HepG2 (cell line): Measurements from ENCODE around the gene LRRC15.

ENCODE experiments used
- EZH2 ChIP-seq: conservative IDR thresholded peaks from 2 replicates; pipeline ENCODE4 v1.6.1; 2012; ENCODE audit warnings: mild to moderate bottlenecking, low read depth, low read length, moderate library complexity
- GABPB1 ChIP-seq: IDR thresholded peaks from 2 replicates; pipeline ENCODE4 v1.6.1; 2016; ENCODE audit warnings: mild to moderate bottlenecking, missing genetic modification reagents, moderate library complexity, missing compliant biosample characterization
- POLR2A ChIP-seq, 2 experiments: IDR thresholded peaks; 2 replicates each; pipeline ENCODE4 v1.6.1; 2011; ENCODE audit warnings: low read depth in 2 of 2, low read length in 2 of 2, mild to moderate bottlenecking in 1 of 2, moderate library complexity in 1 of 2; ENCODE audit not compliant: insufficient read depth in 1 of 2
- POLR2AphosphoS5 ChIP-seq: IDR thresholded peaks from 2 replicates; pipeline ENCODE4 v1.6.1; 2012; ENCODE audit warnings: low read depth, low read length
- TBP ChIP-seq: sonication (generic); formaldehyde crosslinking; IDR thresholded peaks from 2 replicates; pipeline ENCODE4 v1.5.0; 2020; ENCODE audit warnings: missing genetic modification reagents
- U2AF2 ChIP-seq: fragments of 200-400 bp; formaldehyde crosslinking; IDR thresholded peaks from 2 replicates; pipeline ENCODE4 v1.6.1; 2017; ENCODE audit warnings: low read depth, mild to moderate bottlenecking, low read length
- ZNF253 ChIP-seq: sonication (generic); formaldehyde crosslinking; IDR thresholded peaks from 2 replicates; pipeline ENCODE4 v1.8.0; 2022; ENCODE audit warnings: mild to moderate bottlenecking, missing genetic modification reagents, borderline replicate concordance
- ZNF382 ChIP-seq: sonication (generic); formaldehyde crosslinking; IDR thresholded peaks from 2 replicates; pipeline ENCODE4 v1.5.0; 2020; ENCODE audit warnings: missing genetic modification reagents, mild to moderate bottlenecking, borderline replicate concordance
- TF ChIP-seq, protein P1 (sequence below): sonication (generic); formaldehyde crosslinking; IDR thresholded peaks from 2 replicates; pipeline ENCODE4 v1.5.0; 2020; ENCODE audit warnings: missing genetic modification reagents
- TF ChIP-seq, protein P2 (sequence below): sonication (generic); formaldehyde crosslinking; IDR thresholded peaks from 2 replicates; pipeline ENCODE4 v1.5.0; 2020; ENCODE audit warnings: mild to moderate bottlenecking, missing genetic modification reagents, moderate library complexity
- TF ChIP-seq, protein P3 (sequence below): sonication (generic); formaldehyde crosslinking; IDR thresholded peaks from 2 replicates; pipeline ENCODE4 v1.5.1; 2020; ENCODE audit warnings: missing genetic modification reagents, mild to moderate bottlenecking, borderline replicate concordance
- TF ChIP-seq, protein P4 (sequence below): sonication (generic); formaldehyde crosslinking; IDR thresholded peaks from 2 replicates; pipeline ENCODE4 v1.8.1; 2023; ENCODE audit warnings: missing genetic modification reagents, inconsistent platforms, borderline replicate concordance
- TF ChIP-seq, protein P5 (sequence below), 2 experiments: IDR thresholded peaks; 2 replicates each; pipeline ENCODE4 v1.6.1; 2011 to 2012; ENCODE audit warnings: low read length in 2 of 2, borderline replicate concordance in 1 of 2, low read depth in 1 of 2, mild to moderate bottlenecking in 1 of 2, moderate library complexity in 1 of 2
- TF ChIP-seq, protein P6 (sequence below): sonication (generic); formaldehyde crosslinking; IDR thresholded peaks from 2 replicates; pipeline ENCODE4 v1.5.0; 2020; ENCODE audit warnings: mild to moderate bottlenecking, missing genetic modification reagents

DNA sequence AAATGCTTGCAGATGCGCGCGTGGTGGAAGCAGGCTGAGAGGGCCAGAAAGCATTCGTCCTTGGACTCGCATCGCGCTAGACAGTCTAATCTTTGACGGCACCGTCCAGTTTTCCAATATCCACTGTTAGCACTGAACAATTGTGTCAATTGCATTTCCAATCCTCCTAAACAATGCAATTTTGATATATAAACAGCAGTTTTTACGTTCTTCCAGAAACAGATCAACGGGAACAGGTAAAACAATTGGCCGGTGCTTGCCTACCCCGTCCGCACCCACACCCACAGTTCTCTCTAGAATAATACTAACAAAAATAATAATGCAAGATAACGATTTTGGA lies 35.6 kb downstream of the LRRC15 start:
- TF ChIP-seq, protein P1, sequence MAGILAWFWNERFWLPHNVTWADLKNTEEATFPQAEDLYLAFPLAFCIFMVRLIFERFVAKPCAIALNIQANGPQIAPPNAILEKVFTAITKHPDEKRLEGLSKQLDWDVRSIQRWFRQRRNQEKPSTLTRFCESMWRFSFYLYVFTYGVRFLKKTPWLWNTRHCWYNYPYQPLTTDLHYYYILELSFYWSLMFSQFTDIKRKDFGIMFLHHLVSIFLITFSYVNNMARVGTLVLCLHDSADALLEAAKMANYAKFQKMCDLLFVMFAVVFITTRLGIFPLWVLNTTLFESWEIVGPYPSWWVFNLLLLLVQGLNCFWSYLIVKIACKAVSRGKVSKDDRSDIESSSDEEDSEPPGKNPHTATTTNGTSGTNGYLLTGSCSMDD = no peak
- TF ChIP-seq, protein P2, sequence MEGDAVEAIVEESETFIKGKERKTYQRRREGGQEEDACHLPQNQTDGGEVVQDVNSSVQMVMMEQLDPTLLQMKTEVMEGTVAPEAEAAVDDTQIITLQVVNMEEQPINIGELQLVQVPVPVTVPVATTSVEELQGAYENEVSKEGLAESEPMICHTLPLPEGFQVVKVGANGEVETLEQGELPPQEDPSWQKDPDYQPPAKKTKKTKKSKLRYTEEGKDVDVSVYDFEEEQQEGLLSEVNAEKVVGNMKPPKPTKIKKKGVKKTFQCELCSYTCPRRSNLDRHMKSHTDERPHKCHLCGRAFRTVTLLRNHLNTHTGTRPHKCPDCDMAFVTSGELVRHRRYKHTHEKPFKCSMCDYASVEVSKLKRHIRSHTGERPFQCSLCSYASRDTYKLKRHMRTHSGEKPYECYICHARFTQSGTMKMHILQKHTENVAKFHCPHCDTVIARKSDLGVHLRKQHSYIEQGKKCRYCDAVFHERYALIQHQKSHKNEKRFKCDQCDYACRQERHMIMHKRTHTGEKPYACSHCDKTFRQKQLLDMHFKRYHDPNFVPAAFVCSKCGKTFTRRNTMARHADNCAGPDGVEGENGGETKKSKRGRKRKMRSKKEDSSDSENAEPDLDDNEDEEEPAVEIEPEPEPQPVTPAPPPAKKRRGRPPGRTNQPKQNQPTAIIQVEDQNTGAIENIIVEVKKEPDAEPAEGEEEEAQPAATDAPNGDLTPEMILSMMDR (CRISPR knock-in tag) = no peak
- no peak for TF ChIP-seq POLR2A (IDR thresholded peaks at IDR 0.05; ENCODE audit: insufficient read depth in 1 of 2, low read depth in 2 of 2, low read length in 2 of 2)
- no peak for TF ChIP-seq POLR2AphosphoS5
- TF ChIP-seq, protein P3, sequence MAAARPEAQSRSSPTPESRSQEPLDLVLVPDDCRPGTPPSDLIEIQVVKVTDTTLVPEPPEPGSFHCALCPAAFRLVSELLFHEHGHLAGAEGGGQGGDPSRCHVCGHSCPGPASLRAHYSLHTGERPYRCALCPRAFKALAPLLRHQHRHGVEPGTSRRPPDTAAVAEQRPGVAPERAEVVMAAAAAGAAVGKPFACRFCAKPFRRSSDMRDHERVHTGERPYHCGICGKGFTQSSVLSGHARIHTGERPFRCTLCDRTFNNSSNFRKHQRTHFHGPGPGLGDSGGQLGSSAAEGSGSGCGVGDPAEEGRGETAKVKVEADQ (CRISPR knock-in tag) = no peak
- no peak for TF ChIP-seq ZNF253 (CRISPR knock-in tag)
- no peak for TF ChIP-seq EZH2
- TF ChIP-seq TBP (CRISPR knock-in tag) = no peak
- TF ChIP-seq, protein P4, sequence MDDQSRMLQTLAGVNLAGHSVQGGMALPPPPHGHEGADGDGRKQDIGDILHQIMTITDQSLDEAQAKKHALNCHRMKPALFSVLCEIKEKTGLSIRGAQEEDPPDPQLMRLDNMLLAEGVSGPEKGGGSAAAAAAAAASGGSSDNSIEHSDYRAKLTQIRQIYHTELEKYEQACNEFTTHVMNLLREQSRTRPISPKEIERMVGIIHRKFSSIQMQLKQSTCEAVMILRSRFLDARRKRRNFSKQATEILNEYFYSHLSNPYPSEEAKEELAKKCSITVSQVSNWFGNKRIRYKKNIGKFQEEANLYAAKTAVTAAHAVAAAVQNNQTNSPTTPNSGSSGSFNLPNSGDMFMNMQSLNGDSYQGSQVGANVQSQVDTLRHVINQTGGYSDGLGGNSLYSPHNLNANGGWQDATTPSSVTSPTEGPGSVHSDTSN = no peak
- TF ChIP-seq, protein P5, sequence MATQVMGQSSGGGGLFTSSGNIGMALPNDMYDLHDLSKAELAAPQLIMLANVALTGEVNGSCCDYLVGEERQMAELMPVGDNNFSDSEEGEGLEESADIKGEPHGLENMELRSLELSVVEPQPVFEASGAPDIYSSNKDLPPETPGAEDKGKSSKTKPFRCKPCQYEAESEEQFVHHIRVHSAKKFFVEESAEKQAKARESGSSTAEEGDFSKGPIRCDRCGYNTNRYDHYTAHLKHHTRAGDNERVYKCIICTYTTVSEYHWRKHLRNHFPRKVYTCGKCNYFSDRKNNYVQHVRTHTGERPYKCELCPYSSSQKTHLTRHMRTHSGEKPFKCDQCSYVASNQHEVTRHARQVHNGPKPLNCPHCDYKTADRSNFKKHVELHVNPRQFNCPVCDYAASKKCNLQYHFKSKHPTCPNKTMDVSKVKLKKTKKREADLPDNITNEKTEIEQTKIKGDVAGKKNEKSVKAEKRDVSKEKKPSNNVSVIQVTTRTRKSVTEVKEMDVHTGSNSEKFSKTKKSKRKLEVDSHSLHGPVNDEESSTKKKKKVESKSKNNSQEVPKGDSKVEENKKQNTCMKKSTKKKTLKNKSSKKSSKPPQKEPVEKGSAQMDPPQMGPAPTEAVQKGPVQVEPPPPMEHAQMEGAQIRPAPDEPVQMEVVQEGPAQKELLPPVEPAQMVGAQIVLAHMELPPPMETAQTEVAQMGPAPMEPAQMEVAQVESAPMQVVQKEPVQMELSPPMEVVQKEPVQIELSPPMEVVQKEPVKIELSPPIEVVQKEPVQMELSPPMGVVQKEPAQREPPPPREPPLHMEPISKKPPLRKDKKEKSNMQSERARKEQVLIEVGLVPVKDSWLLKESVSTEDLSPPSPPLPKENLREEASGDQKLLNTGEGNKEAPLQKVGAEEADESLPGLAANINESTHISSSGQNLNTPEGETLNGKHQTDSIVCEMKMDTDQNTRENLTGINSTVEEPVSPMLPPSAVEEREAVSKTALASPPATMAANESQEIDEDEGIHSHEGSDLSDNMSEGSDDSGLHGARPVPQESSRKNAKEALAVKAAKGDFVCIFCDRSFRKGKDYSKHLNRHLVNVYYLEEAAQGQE (IDR thresholded peaks at IDR 0.05; ENCODE audit: borderline replicate concordance in 1 of 2, low read depth in 1 of 2, low read length in 2 of 2) = no peak
- TF ChIP-seq, protein P6, sequence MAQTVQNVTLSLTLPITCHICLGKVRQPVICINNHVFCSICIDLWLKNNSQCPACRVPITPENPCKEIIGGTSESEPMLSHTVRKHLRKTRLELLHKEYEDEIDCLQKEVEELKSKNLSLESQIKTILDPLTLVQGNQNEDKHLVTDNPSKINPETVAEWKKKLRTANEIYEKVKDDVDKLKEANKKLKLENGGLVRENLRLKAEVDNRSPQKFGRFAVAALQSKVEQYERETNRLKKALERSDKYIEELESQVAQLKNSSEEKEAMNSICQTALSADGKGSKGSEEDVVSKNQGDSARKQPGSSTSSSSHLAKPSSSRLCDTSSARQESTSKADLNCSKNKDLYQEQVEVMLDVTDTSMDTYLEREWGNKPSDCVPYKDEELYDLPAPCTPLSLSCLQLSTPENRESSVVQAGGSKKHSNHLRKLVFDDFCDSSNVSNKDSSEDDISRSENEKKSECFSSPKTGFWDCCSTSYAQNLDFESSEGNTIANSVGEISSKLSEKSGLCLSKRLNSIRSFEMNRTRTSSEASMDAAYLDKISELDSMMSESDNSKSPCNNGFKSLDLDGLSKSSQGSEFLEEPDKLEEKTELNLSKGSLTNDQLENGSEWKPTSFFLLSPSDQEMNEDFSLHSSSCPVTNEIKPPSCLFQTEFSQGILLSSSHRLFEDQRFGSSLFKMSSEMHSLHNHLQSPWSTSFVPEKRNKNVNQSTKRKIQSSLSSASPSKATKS = no peak
- TF ChIP-seq ZNF382 (CRISPR knock-in tag) = no peak
- TF ChIP-seq U2AF2 = no peak
- no peak for TF ChIP-seq GABPB1 (CRISPR knock-in tag)
